OCI-M1 (cell line): Measurements from ENCODE around the gene SLC22A12.
"Not testable (repeated sequence)": the region's sequence is repeated elsewhere in the genome, so short reads cannot be mapped to it uniquely, and the experiment has no call there.

Source experiments
- DNase-seq: peaks from one replicate; lab custom pipeline; 2025; lab: John Stamatoyannopoulos, UW

The SLC22A12 gene

DNA sequence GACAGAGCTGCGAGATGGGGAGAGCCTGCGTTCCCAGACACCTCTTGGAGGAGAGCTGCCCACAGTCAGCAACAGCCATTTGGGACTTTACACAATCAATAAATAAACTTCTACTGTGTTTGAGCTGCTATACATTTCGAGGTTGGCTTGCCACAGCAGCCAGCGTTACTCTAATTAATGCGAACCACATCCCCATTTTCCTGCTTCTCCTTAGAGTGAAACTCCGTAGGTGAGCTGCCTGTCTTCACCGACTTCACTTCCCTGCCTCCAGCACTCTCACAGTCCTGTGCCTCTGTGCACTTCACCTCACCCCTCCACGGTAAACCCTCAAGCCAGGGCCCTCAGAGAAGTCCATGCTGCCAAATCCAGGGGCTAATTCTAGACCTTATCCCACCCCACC is 5.9 kb upstream of the SLC22A12 start:
- DNase-seq, result no peak

DNA sequence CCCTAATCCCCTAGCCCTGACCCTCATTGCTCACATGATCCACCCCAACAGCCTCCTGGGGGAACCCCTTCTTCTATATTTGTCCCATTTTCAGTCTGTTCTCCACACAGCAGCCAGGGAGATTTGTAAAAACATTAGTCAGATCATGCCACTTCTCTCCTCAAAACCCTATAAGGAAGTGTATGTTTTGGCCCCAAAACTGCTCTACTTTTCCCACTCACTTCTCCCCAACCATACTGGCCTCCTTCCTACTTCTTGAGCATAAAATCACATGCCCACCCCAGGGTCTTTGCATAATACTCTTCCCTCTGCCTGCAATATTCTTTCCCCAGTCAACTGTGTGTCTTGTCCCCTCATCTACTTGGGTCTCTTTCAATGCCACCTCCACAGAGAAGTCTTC is 4.7 kb upstream of the SLC22A12 start:
- DNase-seq, result no peak

DNA sequence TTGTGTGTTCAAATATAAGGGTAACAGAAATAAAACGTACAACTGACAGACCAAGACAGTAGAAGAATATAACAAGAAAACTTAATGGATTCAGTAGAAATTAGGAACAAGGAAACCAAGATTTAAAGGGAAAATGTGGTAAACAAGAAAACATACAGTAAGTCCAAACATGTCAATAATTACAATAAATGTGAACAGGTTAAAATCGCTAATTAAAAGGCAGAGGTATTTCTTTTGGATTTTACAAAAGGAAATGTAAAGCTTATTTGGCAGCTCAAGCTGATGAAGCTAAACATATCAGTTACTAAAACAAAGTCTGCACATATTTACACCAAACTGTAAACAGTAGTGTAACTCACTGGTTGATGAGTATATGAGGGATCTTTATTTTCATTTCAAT is 2.3 kb upstream of the SLC22A12 start:
- DNase-seq, result no peak

DNA sequence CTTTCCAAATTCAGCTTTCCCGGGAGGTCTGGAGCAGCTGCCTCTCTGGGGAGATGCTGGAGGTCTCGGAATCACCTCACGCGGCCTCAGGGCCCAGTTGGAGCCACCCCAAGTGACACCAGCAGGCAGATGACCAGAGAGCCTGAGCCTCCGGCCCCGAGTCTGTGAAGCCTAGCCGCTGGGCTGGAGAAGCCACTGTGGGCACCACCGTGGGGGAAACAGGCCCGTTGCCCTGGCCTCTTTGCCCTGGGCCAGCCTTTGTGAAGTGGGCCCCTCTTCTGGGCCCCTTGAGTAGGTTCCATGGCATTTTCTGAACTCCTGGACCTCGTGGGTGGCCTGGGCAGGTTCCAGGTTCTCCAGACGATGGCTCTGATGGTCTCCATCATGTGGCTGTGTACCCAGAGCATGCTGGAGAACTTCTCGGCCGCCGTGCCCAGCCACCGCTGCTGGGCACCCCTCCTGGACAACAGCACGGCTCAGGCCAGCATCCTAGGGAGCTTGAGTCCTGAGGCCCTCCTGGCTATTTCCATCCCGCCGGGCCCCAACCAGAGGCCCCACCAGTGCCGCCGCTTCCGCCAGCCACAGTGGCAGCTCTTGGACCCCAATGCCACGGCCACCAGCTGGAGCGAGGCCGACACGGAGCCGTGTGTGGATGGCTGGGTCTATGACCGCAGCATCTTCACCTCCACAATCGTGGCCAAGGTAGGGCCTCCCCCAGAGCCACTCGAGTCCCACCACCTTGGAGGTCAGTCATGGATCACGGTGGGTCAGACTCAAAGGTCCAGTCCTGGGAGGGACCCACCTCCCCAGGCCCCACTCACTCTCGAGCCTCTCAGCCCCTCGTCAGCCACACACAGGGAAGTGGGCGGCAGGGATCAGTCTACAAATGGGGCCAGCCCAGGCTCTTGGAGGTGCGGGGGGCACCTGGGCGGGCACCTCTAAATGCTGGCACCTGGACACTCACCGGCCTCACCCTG is 525 bp downstream of the SLC22A12 start:
- DNase-seq, result no peak

DNA sequence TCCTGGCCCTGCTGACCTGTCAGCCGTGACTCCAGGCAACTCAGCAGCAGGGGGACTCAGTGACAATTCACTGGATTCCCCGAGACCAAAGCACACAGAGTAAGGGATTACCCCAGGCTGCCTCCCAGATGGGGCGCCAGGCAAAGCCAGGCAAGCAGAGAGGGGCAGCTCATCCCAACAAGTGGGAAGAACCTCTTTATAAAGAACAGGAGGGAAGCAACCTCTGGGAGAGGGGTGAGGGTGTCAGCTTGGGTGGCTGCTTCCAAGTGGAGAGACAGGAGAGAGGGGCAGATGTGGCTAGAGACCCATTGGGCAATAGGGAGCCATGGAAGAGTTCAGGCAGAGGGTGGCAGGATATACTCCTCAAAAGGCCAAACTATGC is 1.2 kb downstream of the SLC22A12 start:
- no peak for DNase-seq

DNA sequence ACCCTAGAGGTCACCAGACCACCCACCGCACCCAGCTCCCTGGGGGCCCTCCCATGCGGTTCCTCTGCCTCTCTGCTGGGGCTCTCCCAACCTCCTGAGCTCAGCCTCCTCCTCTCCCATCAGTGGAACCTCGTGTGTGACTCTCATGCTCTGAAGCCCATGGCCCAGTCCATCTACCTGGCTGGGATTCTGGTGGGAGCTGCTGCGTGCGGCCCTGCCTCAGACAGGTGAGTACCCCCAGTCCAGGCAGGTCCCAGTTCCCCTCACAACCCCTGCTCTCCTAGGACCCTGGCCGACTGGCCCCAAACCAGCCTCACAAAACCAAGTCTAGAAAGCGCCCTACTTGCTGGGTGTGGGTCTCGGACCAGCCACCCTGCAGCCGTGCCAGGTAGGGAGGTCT is 1.6 kb downstream of the SLC22A12 start:
- DNase-seq, result no peak

DNA sequence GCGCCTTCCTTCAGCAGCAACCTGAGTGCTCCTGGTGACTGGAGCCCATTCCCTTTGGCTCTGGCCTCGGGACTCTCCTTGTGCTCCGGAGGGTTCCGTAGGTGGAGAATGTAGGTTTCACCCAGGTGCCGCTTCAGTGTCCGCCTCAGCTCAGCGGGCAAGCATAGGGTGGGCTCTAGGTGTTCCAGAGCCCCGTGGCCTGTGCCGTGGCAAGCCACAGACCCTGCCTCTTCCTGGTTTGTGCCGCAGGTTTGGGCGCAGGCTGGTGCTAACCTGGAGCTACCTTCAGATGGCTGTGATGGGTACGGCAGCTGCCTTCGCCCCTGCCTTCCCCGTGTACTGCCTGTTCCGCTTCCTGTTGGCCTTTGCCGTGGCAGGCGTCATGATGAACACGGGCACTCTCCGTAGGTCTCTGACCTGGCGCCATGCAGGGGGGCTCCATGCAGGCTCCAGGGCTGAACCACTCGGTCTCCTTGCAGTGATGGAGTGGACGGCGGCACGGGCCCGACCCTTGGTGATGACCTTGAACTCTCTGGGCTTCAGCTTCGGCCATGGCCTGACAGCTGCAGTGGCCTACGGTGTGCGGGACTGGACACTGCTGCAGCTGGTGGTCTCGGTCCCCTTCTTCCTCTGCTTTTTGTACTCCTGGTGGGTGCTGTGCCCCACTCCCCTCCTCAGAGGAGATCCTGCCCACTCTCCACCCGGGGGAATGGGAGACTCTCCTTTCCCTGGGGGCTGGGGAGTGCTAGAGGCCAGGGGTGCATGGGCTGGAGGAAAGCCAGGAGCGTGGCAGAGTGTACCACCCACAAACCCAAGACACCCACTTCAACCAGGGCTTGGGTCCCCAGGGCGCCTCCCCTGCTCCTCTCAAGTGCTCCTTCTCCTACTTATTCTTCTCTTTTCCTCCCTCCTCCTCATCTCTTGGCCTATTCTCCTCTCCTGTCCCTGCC is 2.4 kb downstream of the SLC22A12 start:
- DNase-seq, result no peak

DNA sequence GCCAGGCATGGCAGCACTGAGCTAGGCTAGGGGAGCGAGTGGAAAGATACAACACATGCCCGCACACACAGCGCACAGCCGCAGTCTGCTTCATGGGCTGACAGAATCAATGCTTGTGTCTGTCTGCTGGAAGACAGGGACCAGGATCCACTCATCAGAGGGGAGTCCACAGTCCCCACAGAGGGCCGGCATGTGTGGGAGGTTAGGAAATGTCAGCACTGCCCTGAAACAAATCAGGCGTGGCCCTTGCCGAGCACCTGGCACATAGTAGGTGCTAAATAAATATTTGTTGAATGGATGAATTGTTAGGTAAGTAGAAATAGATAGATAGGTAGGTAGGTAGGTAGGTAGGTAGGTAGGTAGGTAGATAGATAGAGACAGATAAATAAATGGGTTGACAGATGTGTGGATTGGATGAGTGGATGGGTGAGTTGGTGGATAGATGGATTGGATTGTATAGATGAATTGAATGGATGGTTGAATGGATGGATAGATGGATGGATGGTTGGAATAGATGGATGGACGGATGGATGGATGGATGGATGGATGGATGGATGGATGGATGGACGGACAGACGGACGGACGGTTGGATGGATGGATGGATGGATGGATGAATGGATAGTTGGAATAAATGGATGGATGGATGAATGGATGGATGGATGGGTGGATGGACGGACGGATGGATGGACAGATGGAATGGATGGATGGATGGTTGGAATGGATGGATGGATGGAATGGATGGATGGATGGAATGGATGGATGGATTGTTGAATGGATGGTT is 3.3 kb downstream of the SLC22A12 start:
- no peak for DNase-seq

DNA sequence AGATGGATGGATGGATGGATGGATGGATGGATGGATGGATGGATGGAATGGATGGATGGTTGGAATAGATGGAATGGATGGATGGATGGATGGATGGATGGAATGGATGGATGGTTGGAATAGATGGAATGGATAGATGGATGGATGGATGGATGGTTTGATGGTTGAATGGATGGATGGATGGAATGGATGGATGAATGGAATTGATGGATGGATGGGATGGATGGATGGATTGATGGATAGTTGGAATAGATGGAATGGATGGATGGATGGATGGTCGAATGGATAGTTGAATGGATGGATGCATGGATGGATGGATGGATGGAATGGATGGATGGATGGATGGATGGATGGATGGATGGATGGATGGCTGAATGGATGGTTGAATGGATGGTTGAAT is 4.9 kb downstream of the SLC22A12 start:
- not testable (repeated sequence) for DNase-seq

DNA sequence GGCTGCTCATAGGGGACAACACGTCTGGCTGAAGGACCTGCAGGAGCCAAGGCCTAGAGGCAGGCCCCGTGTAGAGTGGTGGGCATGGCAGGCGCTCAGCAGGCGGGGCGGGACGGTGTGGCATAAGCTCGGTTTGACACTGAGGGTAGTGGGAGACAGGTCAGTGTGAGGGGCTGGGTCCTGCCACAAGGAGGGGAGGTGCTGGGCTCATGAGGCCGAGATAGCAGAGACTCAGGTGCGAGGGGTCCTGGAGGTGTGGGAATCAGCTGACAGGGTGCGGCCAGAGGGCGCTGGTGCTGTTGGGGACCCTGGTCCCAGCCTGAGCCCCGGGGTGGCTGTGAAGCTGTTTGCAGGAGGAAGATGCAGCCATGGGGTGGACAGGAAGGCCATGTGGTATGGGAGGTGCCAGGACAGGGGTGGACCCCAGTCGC is 6.7 kb downstream of the SLC22A12 start:
- no peak for DNase-seq

DNA sequence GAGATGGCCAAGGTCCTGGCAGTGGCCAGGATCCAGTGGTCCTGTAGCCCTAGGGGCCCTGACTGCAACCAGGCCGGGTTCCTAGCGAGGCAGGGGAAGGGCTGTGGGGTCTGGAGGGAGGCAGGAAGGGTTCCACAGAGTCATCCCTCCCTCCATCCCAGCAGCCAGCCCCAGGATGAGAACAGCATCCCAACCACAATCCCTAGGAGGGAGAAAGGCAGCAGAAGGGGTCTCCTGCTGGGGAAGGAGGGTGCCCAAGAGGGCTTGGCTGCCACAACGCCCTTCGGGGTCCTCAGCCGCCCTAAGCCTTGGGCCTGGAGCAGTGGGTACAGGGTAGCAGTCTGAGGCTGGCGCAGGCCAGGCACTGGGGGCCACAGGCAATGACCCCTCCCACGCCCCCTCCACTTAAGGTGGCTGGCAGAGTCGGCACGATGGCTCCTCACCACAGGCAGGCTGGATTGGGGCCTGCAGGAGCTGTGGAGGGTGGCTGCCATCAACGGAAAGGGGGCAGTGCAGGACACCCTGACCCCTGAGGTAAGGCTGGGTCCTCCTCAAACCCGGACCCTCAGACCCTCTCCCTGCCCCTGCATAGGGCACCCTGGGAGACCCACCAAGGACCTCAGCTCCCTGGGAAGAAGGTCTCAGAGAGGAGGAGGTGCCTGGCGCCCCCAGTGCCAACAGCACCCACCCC is 7.2 kb downstream of the SLC22A12 start:
- DNase-seq, result no peak

DNA sequence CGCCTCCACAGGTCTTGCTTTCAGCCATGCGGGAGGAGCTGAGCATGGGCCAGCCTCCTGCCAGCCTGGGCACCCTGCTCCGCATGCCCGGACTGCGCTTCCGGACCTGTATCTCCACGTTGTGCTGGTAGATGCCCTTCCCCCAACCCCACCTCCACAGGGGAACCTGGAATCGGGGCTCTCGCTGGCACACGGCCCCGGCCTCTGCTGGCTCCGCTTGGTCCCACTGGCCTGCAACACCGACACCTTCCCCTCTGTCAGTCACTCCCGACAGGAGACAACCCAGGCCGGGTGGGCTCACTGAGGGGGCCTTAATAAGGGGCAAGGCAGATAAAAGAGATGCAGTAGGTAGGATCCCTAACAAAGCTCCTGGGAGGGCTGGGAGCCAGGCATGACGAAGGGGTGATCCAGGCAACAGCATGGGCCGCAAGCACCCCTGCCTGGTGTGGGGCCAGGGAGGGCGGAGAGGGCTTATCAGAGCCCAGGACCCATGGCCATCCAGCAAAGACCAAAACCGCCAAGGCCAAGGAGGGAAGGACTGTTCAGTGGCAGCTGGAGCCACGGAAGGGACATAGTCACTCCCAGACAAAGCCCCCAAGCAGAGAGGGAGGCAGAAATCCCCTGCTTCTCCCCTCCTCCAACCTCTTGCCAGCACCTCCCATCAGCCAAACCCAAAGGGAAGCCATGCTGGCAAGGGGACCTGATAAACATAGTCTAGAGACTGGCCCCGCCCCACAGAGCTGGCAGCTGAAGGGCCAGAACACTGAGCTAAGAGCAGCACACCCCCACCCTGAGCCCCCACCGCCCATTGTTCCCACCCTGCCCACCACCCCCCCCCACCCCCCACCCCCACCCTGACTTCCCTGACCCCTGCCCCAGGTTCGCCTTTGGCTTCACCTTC is 8.0 kb downstream of the SLC22A12 start:
- no peak for DNase-seq

DNA sequence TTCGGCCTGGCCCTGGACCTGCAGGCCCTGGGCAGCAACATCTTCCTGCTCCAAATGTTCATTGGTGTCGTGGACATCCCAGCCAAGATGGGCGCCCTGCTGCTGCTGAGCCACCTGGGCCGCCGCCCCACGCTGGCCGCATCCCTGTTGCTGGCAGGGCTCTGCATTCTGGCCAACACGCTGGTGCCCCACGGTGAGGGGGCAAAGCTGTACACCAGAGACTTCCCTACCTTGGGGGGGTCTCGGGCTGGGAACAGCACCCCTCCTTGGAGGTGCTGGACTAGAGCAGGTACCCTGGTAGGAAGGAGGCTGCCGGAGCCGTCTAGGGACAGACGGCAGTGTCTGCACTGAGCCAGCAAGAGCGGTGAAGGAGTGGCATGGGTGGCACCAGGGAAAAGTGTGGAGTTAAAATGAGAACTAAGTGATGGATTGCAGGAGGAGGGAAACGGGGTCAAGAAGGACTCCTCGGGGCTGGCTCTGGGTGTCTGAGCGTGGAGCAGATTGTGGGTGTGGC is 8.7 kb downstream of the SLC22A12 start:
- no peak for DNase-seq

DNA sequence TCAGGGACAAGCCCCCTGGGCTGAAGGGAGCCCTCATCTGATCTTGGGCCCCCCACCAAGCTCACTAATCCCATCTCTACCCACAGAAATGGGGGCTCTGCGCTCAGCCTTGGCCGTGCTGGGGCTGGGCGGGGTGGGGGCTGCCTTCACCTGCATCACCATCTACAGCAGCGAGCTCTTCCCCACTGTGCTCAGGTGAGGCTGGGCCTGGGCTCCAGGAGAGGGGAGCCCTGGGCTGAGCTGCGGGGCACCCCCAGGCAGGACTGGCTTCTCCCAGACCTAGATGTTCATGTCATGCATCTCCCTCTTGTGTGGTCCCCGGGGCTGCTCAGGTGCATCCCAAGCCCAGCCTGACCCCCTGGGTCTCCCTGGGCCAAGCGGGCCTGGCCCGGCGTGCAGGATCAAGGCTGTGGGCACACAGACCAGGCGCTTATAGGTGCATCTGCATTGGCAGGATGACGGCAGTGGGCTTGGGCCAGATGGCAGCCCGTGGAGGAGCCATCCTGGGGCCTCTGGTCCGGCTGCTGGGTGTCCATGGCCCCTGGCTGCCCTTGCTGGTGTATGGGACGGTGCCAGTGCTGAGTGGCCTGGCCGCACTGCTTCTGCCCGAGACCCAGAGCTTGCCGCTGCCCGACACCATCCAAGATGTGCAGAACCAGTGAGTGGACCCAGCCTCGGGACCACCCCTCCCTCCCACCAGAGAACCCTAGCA is 9.4 kb downstream of the SLC22A12 start:
- no peak for DNase-seq

DNA sequence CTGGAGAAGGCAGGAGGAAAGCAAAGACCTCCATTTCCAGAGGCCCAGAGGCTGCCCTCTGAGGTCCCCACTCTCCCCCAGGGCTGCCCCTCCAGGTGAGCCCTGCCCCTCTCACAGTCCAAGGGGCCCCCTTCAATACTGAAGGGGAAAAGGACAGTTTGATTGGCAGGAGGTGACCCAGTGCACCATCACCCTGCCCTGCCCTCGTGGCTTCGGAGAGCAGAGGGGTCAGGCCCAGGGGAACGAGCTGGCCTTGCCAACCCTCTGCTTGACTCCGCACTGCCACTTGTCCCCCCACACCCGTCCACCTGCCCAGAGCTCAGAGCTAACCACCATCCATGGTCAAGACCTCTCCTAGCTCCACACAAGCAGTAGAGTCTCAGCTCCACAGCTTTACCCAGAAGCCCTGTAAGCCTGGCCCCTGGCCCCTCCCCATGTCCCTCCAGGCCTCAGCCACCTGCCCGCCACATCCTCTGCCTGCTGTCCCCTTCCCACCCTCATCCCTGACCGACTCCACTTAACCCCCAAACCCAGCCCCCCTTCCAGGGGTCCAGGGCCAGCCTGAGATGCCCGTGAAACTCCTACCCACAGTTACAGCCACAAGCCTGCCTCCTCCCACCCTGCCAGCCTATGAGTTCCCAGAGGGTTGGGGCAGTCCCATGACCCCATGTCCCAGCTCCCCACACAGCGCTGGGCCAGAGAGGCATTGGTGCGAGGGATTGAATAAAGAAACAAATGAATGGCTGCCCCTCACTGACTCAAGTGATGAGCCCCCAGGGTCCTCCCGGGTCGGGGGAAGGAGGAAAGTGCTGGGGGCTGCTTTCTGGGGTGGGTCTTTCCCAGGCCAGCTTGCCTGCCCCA is 10.8 kb downstream of the SLC22A12 start:
- no peak for DNase-seq

DNA sequence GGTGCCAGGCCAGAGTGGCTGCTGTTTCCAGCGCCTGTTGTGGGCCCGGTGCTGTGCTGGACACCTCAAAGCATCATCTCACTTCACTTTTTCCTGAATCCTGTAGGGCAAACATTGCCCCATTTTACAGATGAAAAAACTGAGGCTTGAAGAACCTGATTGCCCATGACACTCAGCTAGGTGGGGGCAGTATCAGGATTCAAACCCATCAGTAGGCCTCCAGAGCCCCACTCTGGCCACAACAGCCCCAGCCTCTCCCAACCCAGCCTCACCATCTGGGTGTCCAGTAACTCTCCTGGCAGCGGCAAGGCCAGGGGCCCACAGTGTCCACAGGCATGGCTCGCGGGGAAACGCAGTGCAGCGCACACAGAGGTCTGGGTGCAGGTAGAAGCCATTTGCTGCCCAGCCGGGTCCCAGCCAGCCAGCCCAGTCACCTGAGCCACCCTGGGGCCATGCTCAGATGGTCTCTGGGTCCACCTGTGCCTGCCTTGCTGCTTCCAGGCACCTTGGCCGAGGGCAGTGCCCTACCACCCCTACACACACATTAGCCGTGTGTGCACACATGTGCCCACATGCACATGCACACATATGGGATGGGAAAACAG is 11.5 kb downstream of the SLC22A12 start:
- no peak for DNase-seq

DNA sequence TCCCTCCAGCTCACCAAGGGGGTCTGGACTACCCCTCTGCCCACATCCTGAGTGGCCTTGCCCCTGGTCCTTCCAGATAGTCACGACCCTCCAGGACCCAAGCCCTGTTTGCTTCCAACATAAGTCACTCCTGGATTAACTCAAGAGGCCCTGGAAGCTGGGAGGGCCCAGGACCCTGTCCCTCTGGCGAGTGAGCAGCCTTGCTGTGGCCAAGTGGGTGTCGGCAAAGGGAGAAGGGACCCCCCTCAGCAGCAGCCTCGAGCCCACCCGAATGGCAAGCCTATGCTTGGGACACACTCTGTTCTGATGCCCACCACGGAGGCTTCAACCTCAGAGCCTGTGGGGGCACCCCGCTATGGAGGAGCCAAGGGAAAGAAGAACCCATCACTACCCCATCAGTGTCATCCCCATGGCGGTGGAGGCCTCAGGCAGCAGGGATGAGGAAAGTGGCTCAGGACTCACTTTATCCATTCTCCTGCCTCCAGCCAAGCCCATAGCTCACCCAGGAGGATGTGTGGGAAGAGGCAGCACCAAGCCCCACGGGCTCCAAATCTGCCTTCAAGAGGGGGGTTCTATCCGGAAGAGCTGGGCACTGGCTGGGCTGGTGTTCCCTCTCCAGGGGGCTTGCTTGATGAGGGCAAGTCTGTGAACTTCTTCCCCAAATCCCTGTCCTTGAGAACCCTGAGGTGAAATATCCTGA is 12.5 kb downstream of the SLC22A12 start:
- DNase-seq, result no peak
